Limb (tissue), 2 donors: ENCODE results near the gene APH1A.
A peak's percentile ranks its signal among the peaks of the same experiment; 100 is the strongest.
"Not testable (repeated sequence)": the region's sequence is repeated elsewhere in the genome, so short reads cannot be mapped to it uniquely, and the experiment has no call there.

Source experiments
- DNase-seq, 2 donors: peaks; one replicate each; pipeline ENCODE4 v3.0.0-alpha.2; 2016; ENCODE audit errors: extremely low spot score in 2 of 2

Gene APH1A

DNA sequence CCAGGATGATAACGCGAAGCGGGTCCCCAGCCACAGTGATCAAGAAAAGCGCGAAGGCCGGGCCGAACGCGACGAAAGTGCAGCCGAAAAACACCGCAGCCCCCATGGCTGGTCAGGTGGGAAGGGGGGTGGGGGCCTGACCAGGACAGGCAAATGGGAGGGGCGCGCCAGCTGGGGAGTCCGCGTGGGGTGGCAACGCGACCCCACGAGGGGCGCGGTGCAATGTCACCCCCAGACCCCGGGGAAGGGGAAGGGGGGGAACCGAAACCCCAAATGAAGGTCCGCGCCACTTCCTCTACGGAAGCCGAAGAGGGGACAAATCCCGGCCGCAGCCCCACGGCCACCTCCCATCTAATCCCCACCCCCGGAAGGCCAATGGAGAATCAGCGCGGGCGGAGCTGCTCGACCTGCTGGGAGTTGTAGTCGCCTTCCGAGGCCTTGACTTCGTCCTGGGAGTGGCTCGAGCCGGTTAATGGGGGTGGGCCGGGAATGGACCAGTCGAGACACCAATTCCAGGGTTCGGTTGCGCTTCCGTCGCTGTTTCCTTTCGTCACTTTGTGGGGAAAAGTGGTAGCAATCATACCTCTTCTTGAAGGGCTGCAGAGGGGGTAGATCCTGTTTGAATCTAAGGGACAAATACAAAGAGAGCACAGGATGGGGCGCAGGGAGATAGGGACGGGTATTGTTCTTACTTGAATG is at the start of gene APH1A:
APH1A (minus strand) TSS at position 312 of the 699 bp plus-strand sequence; CDS start at position 106, 206 bp downstream.
- peak; percentile 97 to 99 for DNase-seq

DNA sequence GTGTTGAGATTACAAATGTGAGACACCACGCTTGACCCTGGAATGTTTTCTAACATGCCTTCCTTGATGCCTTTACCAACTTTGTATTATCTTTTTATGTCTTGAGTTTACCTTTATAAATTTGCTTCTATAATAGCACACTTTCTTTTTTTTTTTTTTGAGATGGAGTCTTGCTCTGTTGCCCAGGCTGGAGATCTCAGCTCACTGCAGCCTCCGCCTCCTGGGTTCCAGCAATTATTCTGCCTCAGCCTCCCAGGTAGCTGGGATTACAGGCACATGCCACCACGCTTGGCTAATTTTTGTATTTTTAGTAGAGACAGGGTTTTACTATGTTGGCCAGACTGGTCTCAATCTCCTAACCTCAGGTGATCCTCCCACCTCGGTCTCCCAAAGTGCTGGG is 45.9 kb upstream of the APH1A start:
- DNase-seq: not testable (repeated sequence)

DNA sequence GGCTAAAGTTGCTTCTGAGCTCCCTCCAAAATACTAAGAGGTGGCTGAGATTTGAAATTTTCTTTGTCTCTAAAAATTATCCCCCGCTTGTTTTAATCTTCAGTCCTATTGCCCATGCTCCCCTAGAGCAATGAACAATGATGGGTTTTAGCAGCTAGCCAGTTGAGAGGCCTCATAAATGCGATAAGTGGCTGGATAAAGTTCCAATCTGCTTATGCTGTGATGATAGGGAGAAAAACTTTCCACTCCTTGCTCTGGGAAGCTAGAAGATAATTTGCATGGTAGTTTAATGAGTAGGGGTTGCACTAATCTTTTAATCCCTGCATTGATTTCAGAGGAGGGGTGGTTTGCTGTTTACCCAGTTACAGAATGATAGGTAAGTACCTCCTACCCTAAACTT is 42.9 kb upstream of the APH1A start:
- DNase-seq: no peak

DNA sequence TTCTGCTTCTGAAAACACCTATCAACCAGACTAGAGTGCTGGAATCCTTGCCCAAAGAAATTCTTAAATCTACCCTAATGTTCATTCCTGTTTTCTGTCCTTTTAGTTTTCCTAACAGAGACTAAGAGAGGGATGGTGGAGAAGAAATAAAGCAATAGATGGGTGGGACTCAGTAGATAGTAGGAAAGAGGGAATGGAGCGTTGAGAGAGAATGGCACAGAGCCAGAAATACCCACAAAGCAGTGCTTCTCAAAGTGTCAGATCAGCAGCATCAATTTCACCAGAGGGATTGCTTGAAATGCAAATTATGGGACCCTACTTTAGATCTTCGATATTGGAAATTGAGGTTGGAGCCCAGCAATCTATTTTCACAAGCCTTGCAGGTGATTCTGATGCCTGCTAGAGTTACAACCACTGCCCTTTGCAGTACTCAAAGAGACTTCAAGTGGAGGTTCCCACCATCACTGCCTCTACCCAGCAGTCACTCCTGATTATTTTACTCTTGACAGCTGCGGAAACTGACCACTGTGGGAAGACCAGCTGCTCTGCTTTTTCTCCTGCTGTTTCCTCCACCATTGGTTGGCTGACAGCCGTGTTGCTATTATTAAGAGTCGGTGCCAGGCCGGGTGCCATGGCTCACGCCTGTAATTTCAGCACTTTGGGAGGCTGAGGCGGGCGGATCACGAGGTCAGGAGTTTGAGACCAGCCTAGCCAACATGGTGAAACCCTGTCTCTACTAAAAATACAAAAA is 41.1 kb upstream of the APH1A start:
- DNase-seq: peak; percentile 32 to 43

DNA sequence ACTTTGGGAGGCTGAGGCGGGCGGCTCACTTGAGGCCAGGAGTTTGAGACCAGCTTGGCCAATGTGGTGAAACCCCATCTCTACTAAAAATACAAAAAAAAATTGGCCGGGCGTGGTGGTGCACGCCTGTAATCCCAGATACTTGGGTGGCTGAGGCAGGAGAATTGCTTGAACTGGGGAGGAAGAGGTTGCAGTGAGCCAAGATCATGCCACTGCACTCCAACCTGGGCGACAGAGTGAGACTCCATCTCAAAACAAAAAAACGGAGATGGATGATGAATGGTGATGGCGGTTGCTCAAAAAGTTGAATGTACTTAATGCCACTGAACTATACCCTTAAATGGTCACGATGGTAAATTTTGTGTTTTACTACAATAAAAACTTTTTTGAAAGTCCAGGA is 39.8 kb upstream of the APH1A start:
- DNase-seq: not testable (repeated sequence)

DNA sequence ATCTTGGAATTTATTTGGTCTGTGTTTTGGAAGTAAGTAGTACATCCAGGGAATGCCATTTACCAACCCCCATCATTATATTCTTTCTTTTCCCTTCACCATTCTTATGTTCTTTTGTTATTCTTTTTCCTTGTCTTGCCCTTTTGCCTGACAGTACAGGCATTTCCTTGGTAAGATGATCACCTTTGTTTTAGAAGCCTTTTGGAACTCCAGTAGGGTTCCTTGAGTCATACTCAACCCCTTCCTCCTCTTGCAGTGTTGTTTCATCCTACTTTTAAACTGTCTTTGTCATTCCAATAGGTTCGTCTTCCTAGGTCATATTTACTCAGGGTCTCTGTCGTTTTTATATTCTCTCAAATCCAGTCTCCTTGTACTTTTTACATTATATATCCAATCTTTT is 34.1 kb upstream of the APH1A start:
- no peak for DNase-seq

DNA sequence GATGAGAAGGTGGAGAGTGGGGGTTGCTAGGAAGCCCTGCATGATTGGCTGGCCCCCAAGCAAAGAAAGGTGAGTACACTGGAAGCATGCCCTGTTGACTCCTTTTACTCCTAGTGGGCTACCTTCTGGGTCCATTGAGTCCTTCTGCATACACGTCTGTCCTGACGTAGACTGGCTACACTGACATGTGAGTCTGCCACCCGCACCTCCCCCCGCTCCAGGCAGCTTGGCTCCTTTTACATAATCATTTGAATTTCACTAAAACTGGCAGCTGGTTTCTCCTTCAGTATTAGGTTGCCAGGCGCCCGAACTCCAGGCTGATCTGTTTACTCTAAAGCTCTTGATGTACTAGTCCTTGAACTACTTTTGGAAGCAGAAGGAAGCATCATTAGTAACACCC is 33.5 kb upstream of the APH1A start:
- no peak for DNase-seq

DNA sequence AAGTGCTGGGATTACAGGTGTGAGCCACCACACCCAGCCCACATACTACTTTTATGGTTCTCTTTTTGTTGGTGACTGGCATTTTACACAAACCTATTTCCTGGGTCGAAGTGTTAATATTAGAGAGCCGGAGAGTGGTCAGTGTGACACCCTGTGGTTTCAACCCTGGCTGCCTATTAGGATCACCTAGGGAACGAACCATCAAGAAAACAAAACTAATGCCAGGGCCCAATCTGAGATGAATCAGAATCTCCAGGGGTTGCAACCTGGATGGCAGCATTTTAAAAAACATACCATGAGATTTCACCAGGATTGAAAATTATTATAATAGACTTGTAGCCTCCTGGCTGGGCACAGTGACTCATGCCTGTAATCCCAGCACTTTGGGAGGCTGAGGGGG is 30.9 kb upstream of the APH1A start:
- DNase-seq: no peak

DNA sequence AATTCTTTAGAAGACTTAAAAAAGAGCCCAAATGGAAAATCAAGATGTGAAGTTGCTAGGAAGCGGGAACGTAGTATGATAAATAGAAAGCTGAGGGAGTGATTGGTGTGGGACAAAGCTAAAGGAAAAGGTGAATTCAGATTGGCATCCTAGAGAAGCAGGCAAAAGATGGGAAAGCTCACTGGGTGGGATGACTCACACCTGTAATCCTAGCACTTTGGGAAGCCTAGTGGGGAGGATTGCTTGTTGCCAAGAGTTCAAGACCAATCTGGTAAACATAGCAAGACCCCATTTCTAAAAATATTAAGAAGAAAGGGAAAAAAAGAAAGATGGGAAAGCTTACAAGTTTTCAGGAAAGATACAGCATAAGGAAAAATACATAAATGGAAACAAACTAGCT is 26.7 kb upstream of the APH1A start:
- DNase-seq: no peak

DNA sequence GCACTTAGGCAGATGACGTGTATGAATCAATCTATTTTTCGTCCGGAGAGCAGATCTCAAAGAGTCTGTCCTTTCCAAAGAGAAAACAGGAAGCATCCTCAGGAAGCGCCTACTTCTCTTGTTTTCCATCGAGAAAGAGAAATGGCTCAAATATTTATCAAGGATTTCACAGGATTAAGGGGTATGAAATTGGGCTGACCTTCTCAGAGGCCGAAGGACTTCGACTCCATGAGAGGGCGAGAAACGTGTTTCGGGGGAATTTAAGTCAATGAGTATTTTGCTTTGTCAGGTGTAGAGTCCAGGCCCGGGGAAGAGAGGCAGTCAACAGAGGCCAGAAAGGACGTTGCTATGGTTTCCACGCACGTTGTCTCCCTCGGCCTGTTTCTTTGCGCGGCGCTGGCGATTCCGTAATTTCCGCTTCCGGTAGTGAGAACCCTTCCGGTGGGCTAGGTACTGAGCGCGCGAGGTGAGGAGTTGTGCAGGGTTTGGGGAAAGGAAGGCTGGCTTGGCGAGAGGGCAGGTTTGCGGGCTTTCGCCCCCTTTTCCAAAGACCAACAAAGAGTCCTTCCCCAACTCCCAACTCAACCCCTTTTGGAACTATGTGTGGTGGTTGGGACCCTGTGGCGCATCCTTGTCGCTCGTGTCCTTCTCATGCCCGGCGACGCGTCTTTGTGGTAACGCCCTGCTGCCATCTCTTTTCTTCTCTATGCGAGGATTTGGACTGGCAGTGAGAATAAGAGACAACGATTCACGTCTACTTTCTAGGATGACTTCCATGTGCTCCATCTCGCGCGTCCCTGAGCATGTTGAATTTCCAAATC is 24.8 kb upstream of the APH1A start, which contains the start of gene MRPS21:
MRPS21 (plus strand) TSS at position 429 of the 821 bp plus-strand sequence. CDS start 506 bp downstream, outside the sequence.
- peak; percentile 92 to 96 for DNase-seq

DNA sequence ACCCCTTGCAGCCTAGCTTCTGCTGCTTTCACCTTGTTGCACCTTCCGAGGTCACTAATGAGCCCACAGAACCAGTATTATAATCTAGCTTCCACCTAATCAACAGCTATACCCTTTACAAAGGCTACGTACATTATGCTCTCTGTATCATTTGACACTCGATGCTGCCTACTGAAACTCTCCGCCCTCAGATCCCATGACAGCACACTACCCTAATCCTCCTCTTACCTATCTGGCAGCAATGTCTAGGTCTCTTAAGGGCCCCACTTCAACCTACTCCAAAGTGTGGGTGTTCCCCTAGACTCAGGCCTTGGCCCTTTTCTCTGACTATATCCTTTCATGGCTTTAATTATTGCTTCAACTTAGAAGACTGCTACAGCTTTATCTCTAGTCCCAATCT is 20.0 kb upstream of the APH1A start:
- DNase-seq: no peak

DNA sequence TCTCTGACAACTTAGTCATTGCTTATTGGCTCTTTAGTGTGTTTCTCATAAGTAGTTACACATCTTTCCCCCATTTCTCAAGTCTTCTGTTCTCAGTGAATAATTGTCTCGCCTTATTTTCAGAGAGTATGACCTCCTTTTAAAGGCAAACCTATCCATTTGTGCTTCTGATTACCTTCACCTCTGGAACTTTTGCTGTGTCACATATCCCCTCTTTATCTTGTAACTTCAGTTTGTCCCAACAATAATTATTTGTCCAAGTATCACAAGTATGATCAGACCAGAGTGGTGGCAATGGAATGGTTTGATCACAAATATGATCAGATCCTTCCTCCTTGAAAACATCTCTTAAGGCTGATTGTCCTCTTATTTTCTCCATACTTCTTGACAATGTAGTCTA is 19.6 kb upstream of the APH1A start:
- DNase-seq: no peak

DNA sequence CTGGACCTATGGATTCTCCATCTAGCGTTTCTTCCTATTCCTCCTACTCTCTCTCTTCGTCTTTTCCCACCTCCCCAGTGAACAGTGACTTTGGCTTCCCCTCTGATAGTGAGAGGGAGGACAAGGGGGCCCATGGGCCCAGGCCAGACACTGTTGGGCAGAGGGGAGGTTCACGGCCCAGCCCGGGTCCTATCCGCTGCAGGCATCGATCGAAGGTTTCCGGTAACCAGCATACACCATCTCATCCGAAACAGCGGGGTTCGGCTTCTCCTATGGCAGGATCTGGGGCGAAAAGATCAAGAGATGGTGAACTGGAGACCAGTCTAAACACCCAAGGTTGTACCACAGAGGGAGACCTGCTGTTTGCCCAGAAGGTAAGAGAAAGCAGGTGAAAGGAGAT is 14.4 kb upstream of the APH1A start:
- DNase-seq: no peak

DNA sequence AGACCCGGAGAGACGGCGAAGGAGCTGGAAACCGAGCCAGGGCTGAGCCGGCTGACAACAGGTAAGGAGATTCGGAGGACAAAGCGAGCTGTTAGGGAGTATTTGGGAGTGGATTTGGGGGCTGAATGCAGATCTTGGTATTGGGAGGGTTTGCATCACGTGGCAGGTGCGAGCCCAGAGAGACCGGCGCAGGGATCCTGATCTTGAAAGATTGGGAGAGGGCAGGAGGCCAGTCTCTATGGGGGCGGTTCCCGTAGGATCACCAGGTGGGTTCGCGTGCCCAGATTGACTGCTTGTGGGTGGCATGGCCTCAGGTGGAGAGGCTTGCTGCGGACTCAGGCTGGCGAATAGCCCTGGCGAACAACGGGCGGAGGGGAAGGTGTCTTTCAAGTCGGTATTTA is 13.7 kb upstream of the APH1A start:
- DNase-seq: no peak

DNA sequence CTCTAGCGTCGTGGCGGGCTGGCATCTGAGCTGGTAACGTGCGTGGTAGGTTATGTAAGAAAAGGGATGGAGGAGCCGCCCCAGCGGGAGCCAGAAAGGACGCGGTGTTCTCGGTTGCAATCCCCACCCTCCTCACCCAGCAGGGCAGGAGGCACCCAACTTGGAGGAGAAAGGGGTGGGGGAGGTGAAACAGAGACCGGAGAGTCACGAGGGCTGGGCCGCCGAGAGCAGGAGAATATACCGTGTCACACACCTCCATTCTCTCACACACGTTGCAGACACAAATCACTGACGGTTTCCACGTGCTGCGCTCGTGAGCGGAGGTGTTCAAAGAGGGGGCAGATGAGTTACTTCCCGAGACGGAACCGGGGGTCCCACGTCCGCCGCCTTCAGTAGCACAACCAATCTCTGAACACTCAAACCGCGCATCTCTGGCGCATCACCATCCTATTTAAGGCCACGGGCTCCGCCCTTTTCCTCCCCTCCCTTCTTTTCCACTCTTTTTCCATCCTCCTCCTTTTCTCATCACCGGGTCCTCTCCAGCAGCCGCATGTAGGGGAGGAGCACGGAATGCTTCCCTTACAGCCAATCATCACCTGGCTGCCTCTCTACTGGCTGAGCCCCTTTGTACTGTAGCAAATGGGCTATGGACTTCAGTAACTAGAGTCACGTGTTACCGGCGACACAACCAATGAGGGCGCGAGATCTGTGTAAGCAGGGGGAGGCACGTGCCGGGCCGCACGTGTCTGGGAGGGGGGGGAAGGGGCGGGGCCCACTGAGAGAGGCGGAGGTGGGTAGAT is 13.1 kb upstream of the APH1A start, which contains the start of gene CIART:
CIART (plus strand) TSS at position 797 of the 800 bp plus-strand sequence. CDS start 714 bp downstream, outside the sequence.
- DNase-seq: peak; percentile 94 to 97

DNA sequence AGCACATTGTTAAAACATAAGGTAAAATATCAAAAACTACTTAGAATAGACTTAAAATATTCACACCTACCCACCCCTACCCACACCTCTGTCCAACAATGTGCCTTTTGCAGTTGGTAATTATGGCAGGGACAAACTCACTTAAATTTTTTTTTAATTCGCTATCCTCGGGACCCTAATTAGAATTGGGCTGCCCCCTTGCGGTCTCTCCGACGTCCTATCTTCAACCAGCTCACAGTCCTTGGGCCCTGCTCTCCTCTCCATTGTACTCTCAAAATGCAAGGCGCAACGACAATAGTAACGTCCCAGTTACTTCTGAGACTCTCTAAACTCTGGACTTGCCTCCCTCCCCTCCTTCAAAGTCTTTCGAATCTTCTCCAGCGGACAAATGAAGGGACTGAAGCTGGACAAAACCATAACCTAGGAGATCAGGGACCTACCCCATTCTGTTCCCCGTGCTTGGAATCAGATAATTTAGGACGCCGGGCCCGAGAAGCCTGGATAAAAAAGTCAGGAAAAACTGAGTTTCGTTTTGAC is 12.5 kb upstream of the APH1A start:
- DNase-seq: peak; percentile 67 to 73

DNA sequence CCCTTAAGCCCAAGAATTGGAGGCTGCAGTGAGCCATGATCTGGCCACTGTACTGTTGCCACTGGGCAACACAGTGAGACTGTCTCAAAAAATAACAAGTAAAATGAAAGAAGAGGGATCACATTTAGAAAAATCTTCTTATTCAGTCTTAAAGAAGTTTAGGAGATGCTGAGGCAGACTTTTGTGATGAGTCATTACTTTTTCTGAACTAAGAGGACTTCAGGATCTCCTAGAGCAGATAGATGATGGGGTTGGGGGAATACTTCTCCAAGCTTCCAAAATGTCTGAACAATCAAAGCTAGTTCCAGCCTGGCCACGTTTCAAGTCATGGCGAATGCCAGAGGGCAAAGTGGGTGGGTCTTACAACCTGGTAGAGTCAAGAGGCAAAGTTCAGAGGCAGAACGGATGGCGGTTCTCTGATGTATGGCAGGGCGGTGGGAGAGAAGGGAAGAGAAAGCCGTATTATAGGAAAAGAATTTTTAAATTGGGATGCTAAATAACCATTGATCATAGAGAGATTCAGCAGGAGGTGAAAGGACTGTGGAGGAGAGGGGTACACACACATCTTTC is 11.4 kb upstream of the APH1A start:
- DNase-seq: no peak

DNA sequence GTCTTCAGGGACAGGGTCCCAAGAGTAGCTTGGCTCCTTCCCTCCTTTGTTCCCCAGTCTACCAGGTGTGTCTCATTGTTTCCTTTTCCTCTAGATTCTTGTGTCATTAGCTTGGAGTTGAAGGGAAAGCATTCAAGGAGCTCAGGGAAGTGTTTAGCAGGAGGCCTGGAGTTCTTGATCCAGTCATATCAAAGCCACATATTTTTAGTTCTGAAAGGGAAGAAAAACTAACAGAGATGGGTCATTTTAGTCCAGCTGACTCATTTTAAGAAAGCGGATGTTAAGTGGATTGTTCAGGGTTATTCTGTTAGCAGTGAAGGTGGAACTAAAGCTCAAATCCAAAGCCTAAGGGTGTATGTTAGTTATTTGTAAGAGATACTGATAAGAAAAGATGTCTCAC is 4.5 kb upstream of the APH1A start:
- no peak for DNase-seq

DNA sequence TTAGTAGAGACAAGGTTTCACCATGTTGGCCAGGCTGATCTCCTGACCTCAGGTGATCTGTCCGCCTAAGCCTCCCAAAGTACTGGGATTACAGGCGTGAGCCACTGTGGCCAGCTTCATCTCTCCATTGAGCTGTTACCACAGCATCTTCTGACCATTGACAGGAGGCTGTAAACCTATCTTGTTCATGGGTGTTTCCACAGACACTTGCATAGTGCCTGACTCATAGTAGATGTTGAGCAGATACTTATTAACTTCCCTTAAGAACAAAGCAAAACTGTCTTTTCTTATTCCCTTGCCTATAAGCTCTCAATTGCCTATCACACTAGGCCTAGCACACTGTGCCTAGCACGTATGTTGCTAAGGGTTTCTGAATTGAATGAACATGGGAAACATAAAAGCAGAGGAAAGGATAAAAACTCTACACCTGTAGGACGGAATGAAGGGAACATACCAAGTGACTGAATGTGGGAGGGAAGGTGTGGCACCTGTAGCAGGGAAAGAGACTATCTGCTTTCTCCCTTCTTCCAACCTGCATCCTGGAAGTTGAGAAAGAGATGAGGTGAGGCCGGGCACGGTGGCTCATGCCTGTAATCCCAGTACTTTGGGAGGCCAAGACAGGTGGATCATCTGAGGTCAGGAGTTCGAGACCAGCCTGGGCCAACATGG is 2.6 kb upstream of the APH1A start:
- DNase-seq: no peak

DNA sequence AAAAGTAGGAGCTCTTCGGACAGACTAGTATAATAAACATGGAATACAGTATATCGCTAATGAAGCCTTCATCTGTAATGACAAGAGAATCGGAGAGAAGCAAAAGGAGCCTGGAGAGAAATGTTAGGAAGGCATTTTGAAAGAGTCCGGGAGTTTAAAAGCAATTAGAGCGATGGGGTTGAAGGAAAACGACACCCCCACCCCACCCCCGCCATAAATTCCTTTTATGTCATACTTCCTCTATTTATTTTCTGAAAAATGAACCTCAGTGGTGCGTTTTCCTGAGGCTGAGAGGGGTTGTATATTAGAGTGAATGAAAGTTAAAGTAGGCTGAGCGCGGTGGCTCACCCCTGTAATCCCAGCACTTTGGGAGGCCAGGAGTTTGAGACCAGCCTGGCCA is 635 bp upstream of the APH1A start:
- no peak for DNase-seq
